ENCODE data around the gene TTLL11.

- no peak for TF ChIP-seq CTCF (IDR thresholded peaks at IDR 0.05)
- TF ChIP-seq EP300 (IDR thresholded peaks at IDR 0.05) = no peak
- TF ChIP-seq POLR2A (IDR thresholded peaks at IDR 0.05) = no peak
- no peak for TF ChIP-seq POLR2AphosphoS5 (IDR thresholded peaks at IDR 0.05)
These were observed 56.7 kb downstream of the TTLL11 start for GRCh38 chr9:122036408-122036807.

Measured in upper lobe of left lung (tissue), 4 donors.